ENCODE measurements around the gene FAAH.
"Not testable (repeated sequence)": the region's sequence is repeated elsewhere in the genome, so short reads cannot be mapped to it uniquely, and the experiment has no call there.

Gene FAAH

DNA sequence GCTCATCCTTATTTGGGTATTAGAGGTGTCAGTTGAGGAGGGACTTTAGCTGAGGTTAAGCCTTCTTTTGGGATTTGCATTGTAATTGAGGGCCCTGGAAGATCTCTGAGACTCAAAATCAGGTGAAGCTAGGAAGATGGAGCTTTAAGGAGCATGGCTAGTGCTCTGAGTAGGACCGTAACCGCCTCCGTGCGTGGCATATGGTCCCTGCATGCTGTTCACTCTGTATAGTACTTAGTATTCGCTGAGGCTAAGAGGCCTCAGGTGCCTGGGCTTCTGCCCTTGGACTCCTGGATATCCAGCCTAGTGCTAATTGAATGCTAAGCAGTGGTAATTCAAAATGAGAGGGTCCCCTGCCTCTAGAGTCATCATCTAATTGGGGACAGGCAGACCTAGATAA is 31.0 kb upstream of the FAAH start:
- H3K27me3 ChIP-seq (replicated peaks; ENCODE audit: control insufficient read depth, insufficient read depth, low read length): no peaks in the 10 kb centered on the region
- no peak for TF ChIP-seq CTCF (IDR thresholded peaks at IDR 0.05; ENCODE audit: insufficient read depth, low read length, poor library complexity, severe bottlenecking)
- no peak overlapping the region for H3K4me3 ChIP-seq (replicated peaks; ENCODE audit: low read depth, low read length)
- H3K36me3 ChIP-seq (ENCODE audit: control insufficient read depth, insufficient read depth, low read length): peaks cover 17% of the 10 kb centered on the region
- no peak for DNase-seq (ENCODE audit: extremely low read depth, insufficient read length)

DNA sequence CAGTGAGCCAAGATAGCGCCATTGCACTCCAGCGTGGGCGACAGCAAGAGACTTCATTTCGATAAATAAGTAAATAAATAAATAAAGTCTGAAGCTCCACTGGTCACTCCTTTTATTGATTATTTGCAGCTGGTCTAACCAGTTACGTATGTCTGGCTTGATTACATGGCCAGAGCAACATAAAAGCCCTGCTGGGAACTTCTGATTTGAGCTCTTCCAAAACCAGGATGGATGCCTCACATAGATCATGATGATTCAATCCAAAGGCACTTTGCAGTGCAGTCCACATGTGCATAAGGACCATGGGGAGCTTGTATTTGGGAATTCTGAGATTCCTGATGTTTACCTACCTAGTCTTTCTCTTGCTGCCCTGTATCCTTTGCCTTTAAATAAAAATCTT is 29.5 kb upstream of the FAAH start:
- Histone ChIP-seq H3K4me3 (replicated peaks; ENCODE audit: low read depth, low read length) (no peak overlapping the region), H3K36me3 (ENCODE audit: control insufficient read depth, insufficient read depth, low read length) (peaks cover 15% of the 10 kb centered on the region), H3K27me3 (replicated peaks; ENCODE audit: control insufficient read depth, insufficient read depth, low read length) (no peaks in the 10 kb centered on the region)
- no peak for DNase-seq (ENCODE audit: extremely low read depth, insufficient read length)
- TF ChIP-seq CTCF (IDR thresholded peaks at IDR 0.05; ENCODE audit: insufficient read depth, low read length, poor library complexity, severe bottlenecking): no peak

- H3K4me3 ChIP-seq (replicated peaks; ENCODE audit: low read depth, low read length); H3K27me3 ChIP-seq (replicated peaks; ENCODE audit: control insufficient read depth, insufficient read depth, low read length); DNase-seq (ENCODE audit: extremely low read depth, insufficient read length): not testable (repeated sequence)
- peaks cover 12% of the 10 kb centered on the region for H3K36me3 ChIP-seq (ENCODE audit: control insufficient read depth, insufficient read depth, low read length)
These were observed 28.3 kb upstream of the FAAH start for GRCh38 chr1:46365796-46366195.

- no peak for TF ChIP-seq CTCF (IDR thresholded peaks at IDR 0.05; ENCODE audit: insufficient read depth, low read length, poor library complexity, severe bottlenecking)
- Histone ChIP-seq H3K36me3 (ENCODE audit: control insufficient read depth, insufficient read depth, low read length) (peaks cover 9% of the 10 kb centered on the region), H3K4me3 (replicated peaks; ENCODE audit: low read depth, low read length) (no peak overlapping the region), H3K27me3 (replicated peaks; ENCODE audit: control insufficient read depth, insufficient read depth, low read length) (no peaks in the 10 kb centered on the region)
- DNase-seq (ENCODE audit: extremely low read depth, insufficient read length): no peak
These were observed 27.0 kb upstream of the FAAH start for GRCh38 chr1:46367072-46367471.

- H3K27me3 ChIP-seq (replicated peaks; ENCODE audit: control insufficient read depth, insufficient read depth, low read length); H3K4me3 ChIP-seq (replicated peaks; ENCODE audit: low read depth, low read length); H3K36me3 ChIP-seq (ENCODE audit: control insufficient read depth, insufficient read depth, low read length); DNase-seq (ENCODE audit: extremely low read depth, insufficient read length): not testable (repeated sequence)
These were observed 26.4 kb upstream of the FAAH start for GRCh38 chr1:46367701-46368100.

DNA sequence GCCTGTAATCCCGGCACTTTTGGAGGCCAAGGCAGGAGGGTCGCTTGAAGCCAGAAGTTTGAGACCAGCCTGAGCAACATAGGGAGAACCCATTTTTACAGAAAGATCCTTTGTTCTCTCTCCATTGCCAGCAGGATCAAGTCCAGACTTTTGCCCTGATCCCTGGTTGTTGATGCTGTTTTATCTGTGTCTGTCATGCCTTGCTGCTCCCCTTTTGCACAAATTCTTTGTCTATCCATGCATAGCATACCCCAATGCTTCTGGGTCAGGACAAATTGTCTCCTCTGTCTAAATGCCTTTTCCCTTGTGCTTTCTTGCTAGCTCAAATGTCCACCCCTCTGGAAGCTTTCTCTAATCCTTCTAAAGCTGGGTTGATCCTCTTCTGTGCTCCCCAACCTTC is 25.3 kb upstream of the FAAH start:
- no peak for DNase-seq (ENCODE audit: extremely low read depth, insufficient read length)
- H3K4me3 ChIP-seq (replicated peaks; ENCODE audit: low read depth, low read length): no peak overlapping the region
- no peaks in the 10 kb centered on the region for H3K27me3 ChIP-seq (replicated peaks; ENCODE audit: control insufficient read depth, insufficient read depth, low read length)
- TF ChIP-seq CTCF (IDR thresholded peaks at IDR 0.05; ENCODE audit: insufficient read depth, low read length, poor library complexity, severe bottlenecking): no peak
- peaks cover 6% of the 10 kb centered on the region for H3K36me3 ChIP-seq (ENCODE audit: control insufficient read depth, insufficient read depth, low read length)

DNA sequence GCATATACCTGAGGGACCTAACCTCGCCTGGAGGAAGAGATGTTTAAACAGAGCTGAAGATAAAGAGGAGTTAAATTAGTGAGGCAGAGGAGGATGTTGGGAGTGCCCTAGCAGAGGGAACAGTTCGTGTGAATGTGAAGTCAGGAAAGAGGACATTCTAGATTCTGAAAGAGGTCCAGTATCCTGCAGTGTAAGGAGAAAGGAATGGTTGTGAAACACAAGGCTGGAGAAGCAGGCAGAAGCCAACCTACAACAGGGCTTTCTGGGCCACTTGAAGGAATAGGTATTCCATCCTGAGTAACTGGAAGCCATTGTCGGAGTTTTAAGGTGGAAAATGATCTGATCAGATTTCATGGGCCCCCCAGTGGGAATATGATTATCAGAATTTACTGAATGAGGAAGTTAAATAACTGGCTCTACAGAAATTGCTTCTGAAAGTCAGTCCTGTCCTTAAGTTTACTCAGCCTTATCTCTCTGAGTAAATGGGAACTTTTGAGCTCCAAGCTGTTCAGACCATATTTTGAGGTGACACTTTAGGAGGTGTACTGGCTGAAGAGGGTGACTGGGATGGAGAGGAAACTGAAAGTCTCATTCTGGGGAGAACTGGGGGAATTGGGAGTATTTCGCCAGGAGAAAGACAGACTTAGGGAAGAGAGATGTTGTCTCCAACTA is 24.4 kb upstream of the FAAH start:
- no peak overlapping the region for H3K4me3 ChIP-seq (replicated peaks; ENCODE audit: low read depth, low read length)
- TF ChIP-seq CTCF (IDR thresholded peaks at IDR 0.05; ENCODE audit: insufficient read depth, low read length, poor library complexity, severe bottlenecking): no peak
- H3K27me3 ChIP-seq (replicated peaks; ENCODE audit: control insufficient read depth, insufficient read depth, low read length): no peaks in the 10 kb centered on the region
- DNase-seq (ENCODE audit: extremely low read depth, insufficient read length): no peak
- H3K36me3 ChIP-seq (ENCODE audit: control insufficient read depth, insufficient read depth, low read length): peaks cover 4% of the 10 kb centered on the region
